ENCODE results near the gene CIC. TPM values are rescaled to one million over a fixed set of nuclear protein-coding genes. Genes with fewer than 3 reads are reported as not detected.

The CIC gene
- total and polyA plus RNA-seq, 9 of the 15 experiments (the other 6 are each of a cell fraction or from before 2014, with no cell fraction given) = 0.07 to 44.7 (median 8.6) TPM

DNA sequence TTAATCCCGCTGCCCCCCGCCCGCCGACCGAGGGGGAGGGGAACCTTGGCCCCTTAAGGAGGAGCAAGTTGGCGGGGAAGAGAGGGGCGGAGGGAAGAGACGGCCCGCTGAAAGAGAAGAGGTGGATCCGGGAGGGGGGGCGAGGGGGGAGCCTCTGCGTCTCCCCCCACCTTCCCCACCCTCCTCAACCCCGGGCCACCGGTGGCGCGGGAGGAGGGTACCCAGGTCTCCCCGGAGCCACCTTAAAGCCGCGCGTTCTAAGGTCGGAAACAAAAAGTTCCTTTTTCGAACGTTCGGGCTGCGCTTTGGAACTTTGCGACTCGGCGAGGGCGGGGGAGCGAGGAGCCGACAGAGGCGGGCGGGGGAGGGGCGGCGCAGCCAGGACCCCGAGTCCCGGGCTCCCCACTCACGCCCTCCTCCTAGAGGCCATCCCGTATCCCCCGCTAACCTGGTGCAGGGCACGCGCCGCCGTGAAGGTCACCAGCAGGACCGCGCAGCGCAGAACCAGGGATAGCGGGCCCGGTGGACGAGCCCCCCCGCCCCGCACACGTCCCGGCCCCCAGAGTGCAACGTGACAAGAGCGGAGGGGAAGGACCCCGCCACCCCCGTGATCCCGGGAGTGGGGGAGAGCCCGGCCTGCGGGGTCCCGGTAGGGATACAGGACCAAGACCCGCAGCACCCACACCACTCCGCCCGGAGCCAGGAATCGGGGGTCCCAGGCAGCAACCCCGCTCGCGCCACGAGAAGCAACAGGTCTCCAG lies 14.8 kb upstream of the CIC start (continued):
- TF ChIP-seq RERE (CRISPR knock-in tag; IDR thresholded peaks at IDR 0.05; ENCODE audit: borderline replicate concordance) (no peak), PHB (CRISPR knock-in tag; IDR thresholded peaks at IDR 0.05) (0 out of 2 replicates have a peak, but pooled peaks have one; percentile 73), FOXK1 (CRISPR knock-in tag; IDR thresholded peaks at IDR 0.05; ENCODE audit: borderline replicate concordance) (no peak), VEZF1 (CRISPR knock-in tag; IDR thresholded peaks at IDR 0.05) (peak; percentile 96), ZNF175 (CRISPR knock-in tag; IDR thresholded peaks at IDR 0.05; ENCODE audit: low read depth) (0 out of 2 replicates have a peak, but pooled peaks have one; percentile 7), CEBPZ (IDR thresholded peaks at IDR 0.05; ENCODE audit: borderline replicate concordance, low read depth, low read length) (no peak), YY1 (IDR thresholded peaks at IDR 0.05; ENCODE audit: borderline replicate concordance in 1 of 3, control insufficient read depth in 1 of 3, extremely low read depth in 1 of 3, insufficient read depth in 3 of 3, insufficient read length in 1 of 3, insufficient replicate concordance in 2 of 3, low read depth in 1 of 3, low read length in 2 of 3) (peak in 1 of 3 experiments; percentile 33), CXXC5 (CRISPR knock-in tag; IDR thresholded peaks at IDR 0.05) (peak; percentile 61), ZBTB12 (CRISPR knock-in tag; IDR thresholded peaks at IDR 0.05) (no peak), CREM (IDR thresholded peaks at IDR 0.05; ENCODE audit: low read depth) (0 out of 2 replicates have a peak, but pooled peaks have one; percentile 6), SMAD4 (CRISPR knock-in tag; conservative IDR thresholded peaks at IDR 0.05) (peak; percentile 24; the same call in 1 of the 2 replicates)
